H1 (cell line): Measurements from ENCODE around the gene TLK1. TPM values are rescaled to one million over a fixed set of nuclear protein-coding genes. Genes with fewer than 3 reads are reported as not detected.

Experiments
- CTCF ChIA-PET: fragments of 300-600 bp; sonication (Branson Sonifier 250); formaldehyde crosslinking; loops from one replicate; lab custom pipeline; 2021; ENCODE audit not compliant: partially characterized antibody; lab: Charles Lee
- POLR2A ChIA-PET: fragments of 300-600 bp; sonication (Branson Sonifier 250); formaldehyde crosslinking; loops from one replicate; lab custom pipeline; 2021; ENCODE audit warnings: inconsistent platforms; ENCODE audit not compliant: partially characterized antibody; lab: Charles Lee
- DNase-seq, 2 experiments: peaks; one replicate each; pipeline versions ENCODE4 v3.0.0 to v3.0.0-alpha.2; 2010 to 2022; ENCODE audit warnings: low spot score in 2 of 2, low read depth in 1 of 2, mixed read lengths in 1 of 2
- FAIRE-seq: peaks from 2 replicates; lab custom pipeline; 2011; peaks lifted over from hg19 to GRCh38; lab: Jason Lieb, UNC
- H2AFZ ChIP-seq: 2 replicates; pipeline ENCODE4 v1.8.1; 2012; ENCODE audit warnings: low read length, inconsistent platforms
- H2AK5ac ChIP-seq: 2 replicates; pipeline ENCODE4 v1.6.1; 2013; ENCODE audit warnings: low read depth, low read length
- H2BK120ac ChIP-seq: replicated peaks from 2 replicates; pipeline ENCODE3; 2013; ENCODE audit warnings: low read depth, low read length, inconsistent platforms
- H2BK12ac ChIP-seq: 2 replicates; pipeline ENCODE4 v1.6.1; 2013; ENCODE audit warnings: low read depth, low read length
- H2BK15ac ChIP-seq: 2 replicates; pipeline ENCODE4 v1.6.1; 2013; ENCODE audit warnings: low read length
- H2BK20ac ChIP-seq: 2 replicates; pipeline ENCODE4 v1.6.1; 2013; ENCODE audit warnings: low read length
- H2BK5ac ChIP-seq: 2 replicates; pipeline ENCODE4 v1.6.1; 2013; ENCODE audit warnings: low read depth, low read length
- H3K14ac ChIP-seq: 2 replicates; pipeline ENCODE4 v1.6.1; 2013; ENCODE audit warnings: inconsistent platforms; ENCODE audit not compliant: insufficient read length
- H3K18ac ChIP-seq: 2 replicates; pipeline ENCODE4 v1.6.1; 2013; ENCODE audit warnings: low read length; ENCODE audit errors: extremely low read depth
- H3K23ac ChIP-seq: 2 replicates; pipeline ENCODE4 v1.6.1; 2013; ENCODE audit warnings: inconsistent platforms; ENCODE audit not compliant: insufficient read length
- H3K23me2 ChIP-seq: 2 replicates; pipeline ENCODE4 v1.6.1; 2013; ENCODE audit warnings: low read depth, low read length
- H3K27ac ChIP-seq: 2 replicates; pipeline ENCODE4 v1.6.1; 2011; ENCODE audit warnings: low read depth, low read length, inconsistent platforms
- H3K27me3 ChIP-seq, 4 experiments: replicated peaks in 1 of 4; 1 replicate in 1 of 4; 2 replicates in 3 of 4; pipeline versions ENCODE4 v1.6.1 to v1.8.1; 2011 to 2013; ENCODE audit warnings: low read length in 3 of 4, mild to moderate bottlenecking in 3 of 4, inconsistent platforms in 2 of 4, mixed read lengths in 2 of 4, moderate library complexity in 1 of 4; ENCODE audit not compliant: control insufficient read depth in 3 of 4, insufficient read depth in 3 of 4; ENCODE audit errors: extremely low read depth in 1 of 4
- H3K36me3 ChIP-seq, 4 experiments: 2 replicates each; pipeline versions ENCODE4 v1.6.1 to v1.8.1; 2011 to 2013; ENCODE audit warnings: mild to moderate bottlenecking in 4 of 4, low read length in 3 of 4, moderate library complexity in 2 of 4, control low read depth in 1 of 4, inconsistent platforms in 1 of 4; ENCODE audit not compliant: insufficient read depth in 4 of 4, control insufficient read depth in 2 of 4
- H3K4ac ChIP-seq: replicated peaks from 2 replicates; pipeline ENCODE3; 2013; ENCODE audit warnings: low read length, low read depth, mixed read lengths, inconsistent platforms; ENCODE audit not compliant: insufficient read length
- H3K4me1 ChIP-seq, 4 experiments: replicated peaks in 1 of 4; 1 replicate in 1 of 4; 2 replicates in 3 of 4; pipeline versions ENCODE4 v1.6.1 to v1.8.1; 2011 to 2013; ENCODE audit warnings: low read length in 3 of 4, inconsistent platforms in 2 of 4, mixed read lengths in 1 of 4; ENCODE audit not compliant: insufficient read depth in 4 of 4, control insufficient read depth in 3 of 4
- H3K4me2 ChIP-seq, 2 experiments: 2 replicates each; pipeline versions ENCODE4 v1.6.1 to v1.8.1; 2011 to 2013; ENCODE audit warnings: low read depth in 2 of 2, low read length in 2 of 2, control low read depth in 1 of 2, inconsistent platforms in 1 of 2, mild to moderate bottlenecking in 1 of 2; ENCODE audit not compliant: insufficient read depth in 1 of 2
- H3K4me3 ChIP-seq, 4 experiments: fragments of 200-600, 300-600 bp in 1 of 4; sonication (generic), shearing (Covaris generic), sonication (Bioruptor Twin) in 1 of 4; 2 replicates each; pipeline versions ENCODE4 v1.5.1 to v1.8.1; 2011 to 2016; ENCODE audit warnings: low read length in 4 of 4, low read depth in 3 of 4, control low read depth in 2 of 4, inconsistent platforms in 2 of 4, mild to moderate bottlenecking in 2 of 4, mixed read lengths in 1 of 4, moderate library complexity in 1 of 4; ENCODE audit not compliant: insufficient read depth in 2 of 4; ENCODE audit errors: extremely low read depth in 1 of 4
- H3K56ac ChIP-seq: replicated peaks from 2 replicates; pipeline ENCODE3; 2013; ENCODE audit warnings: low read depth, mild to moderate bottlenecking, mixed read lengths, low read length, inconsistent platforms; ENCODE audit not compliant: insufficient read length
- H3K79me1 ChIP-seq: 2 replicates; pipeline ENCODE4 v1.6.1; 2013; ENCODE audit warnings: low read depth, low read length, control low read depth
- H3K79me2 ChIP-seq, 2 experiments: 2 replicates each; pipeline versions ENCODE4 v1.6.1 to v1.8.1; 2012 to 2013; ENCODE audit warnings: low read length in 2 of 2, mild to moderate bottlenecking in 2 of 2, inconsistent platforms in 1 of 2; ENCODE audit not compliant: insufficient read depth in 2 of 2, control insufficient read depth in 1 of 2
- H3K9ac ChIP-seq, 4 experiments: replicated peaks in 1 of 4; 1 replicate in 1 of 4; 2 replicates in 3 of 4; pipeline versions ENCODE4 v1.6.1 to v1.8.1; 2011 to 2013; ENCODE audit warnings: low read depth in 3 of 4, low read length in 3 of 4, control low read depth in 2 of 4, mild to moderate bottlenecking in 2 of 4, moderate library complexity in 2 of 4, inconsistent platforms in 1 of 4; ENCODE audit errors: extremely low read depth in 1 of 4
- H3K9me3 ChIP-seq, 2 experiments: 2 replicates each; pipeline versions ENCODE4 v1.6.1 to v1.8.1; 2012 to 2013; ENCODE audit warnings: mild to moderate bottlenecking in 2 of 2, moderate library complexity in 2 of 2, control low read depth in 1 of 2, inconsistent platforms in 1 of 2, low read depth in 1 of 2, low read length in 1 of 2, mixed read lengths in 1 of 2; ENCODE audit not compliant: insufficient read depth in 2 of 2
- H4K20me1 ChIP-seq, 2 experiments: replicated peaks in 1 of 2; 2 replicates each; pipeline versions ENCODE3 to v1.8.1; 2011 to 2013; ENCODE audit warnings: inconsistent platforms in 2 of 2, low read length in 2 of 2, mild to moderate bottlenecking in 1 of 2; ENCODE audit not compliant: insufficient read depth in 2 of 2, control insufficient read depth in 1 of 2
- H4K5ac ChIP-seq: 2 replicates; pipeline ENCODE4 v1.6.1; 2013; ENCODE audit warnings: low read length, low read depth, mixed read lengths, inconsistent platforms; ENCODE audit not compliant: insufficient read length
- H4K8ac ChIP-seq: 2 replicates; pipeline ENCODE4 v1.8.0; 2013; ENCODE audit warnings: mild to moderate bottlenecking, moderate library complexity, low read length, inconsistent platforms; ENCODE audit not compliant: insufficient read depth; ENCODE audit errors: extremely low read depth
- H4K91ac ChIP-seq: replicated peaks from 2 replicates; pipeline ENCODE3; 2013; ENCODE audit warnings: low read length, mixed read lengths, inconsistent platforms; ENCODE audit not compliant: insufficient read length
- CHD1 ChIP-seq: IDR thresholded peaks from 2 replicates; pipeline ENCODE4 v1.6.1; 2012; ENCODE audit warnings: low read depth, low read length, improper control_type of control experiment
- POLR2AphosphoS5 ChIP-seq: IDR thresholded peaks from 2 replicates; pipeline ENCODE4 v1.6.1; 2011; ENCODE audit warnings: low read depth, low read length
- TAF7 ChIP-seq: optimal IDR thresholded peaks from 2 replicates; pipeline ENCODE3; 2011; ENCODE audit warnings: low read depth, mild to moderate bottlenecking, inconsistent platforms, low read length, moderate library complexity, borderline replicate concordance
- WGBS, 2 experiments: shearing (Covaris generic) in 1 of 2; methylation state at CpG; one replicate each; pipeline versions ENCODE4 v1.1.6 to v1.1.7; 2013 to 2015; ENCODE audit warnings: low lambda C conversion rate in 2 of 2, mixed read lengths in 2 of 2, inconsistent platforms in 1 of 2, low coverage in 1 of 2, missing lambda C conversion rate in 1 of 2; ENCODE audit not compliant: insufficient replicate concordance in 2 of 2, insufficient coverage in 1 of 2, insufficient read length in 1 of 2; ENCODE audit errors: extremely low coverage in 1 of 2, missing lambda C conversion rate in 1 of 2; 5-methylcytosine and 5-hydroxymethylcytosine counted together
- polyA plus RNA-seq, 7 experiments: library from polyadenylated mRNA; depleted of rRNA in 3 of 7; stranded (reverse) in 5 of 7; unstranded in 2 of 7; fragments of >200 nt in 5 of 7; fragments of 200-250 nt in 2 of 7; gene quantifications; 1 replicate in 5 of 7; 2 replicates in 1 of 7; 4 replicates in 1 of 7; pipeline versions ENCODE4 v1.2.1 to v1.2.3, GENCODE V29; 2011 to 2013; ENCODE audit warnings: missing spikeins in 2 of 7, mixed read lengths in 2 of 7
- total RNA-seq: library from RNA; stranded (reverse); fragmentation: NEBNext Ultra II Directional; extraction: Animal tissue kit (Norgen Biotek cat#: 25700); gene quantifications from 2 replicates; pipeline ENCODE4 v1.2.1, GENCODE V29; 2021

The TLK1 gene
- total and polyA plus RNA-seq, 2 of the 8 experiments (the other 6 are each of a cell fraction or from before 2014, with no cell fraction given), result 11.2 to 102 TPM

GRCh38 chr2:171171808-171172207 lies 11.1 kb upstream of the TLK1 start:
- no peak overlapping the region for H3K14ac ChIP-seq
- H2BK15ac ChIP-seq, result no peak overlapping the region
- no peak overlapping the region for H3K56ac ChIP-seq
- H3K4me3 ChIP-seq, result no peak overlapping the region
- POLR2A ChIA-PET, result no interaction called here
- no peaks in the 10 kb centered on the region for H3K27me3 ChIP-seq
- no peak overlapping the region for H2AK5ac ChIP-seq
- CTCF ChIA-PET, result interaction anchor here (1.6 kb wide), 1 partner anchor 108 kb away, joined by 3 read pairs; no protein-coding TSS in a partner anchor
- no peaks in the 10 kb centered on the region for H3K4me1 ChIP-seq
- DNase-seq (no peak), FAIRE-seq (no peak)
- no peak overlapping the region for H4K8ac ChIP-seq
- no peak overlapping the region for H2BK5ac ChIP-seq
- H2BK120ac ChIP-seq, result no peak overlapping the region
- H4K5ac ChIP-seq, result no peak overlapping the region
- H4K20me1 ChIP-seq, result no peaks in the 10 kb centered on the region
- H2BK20ac ChIP-seq, result no peak overlapping the region
- H3K23ac ChIP-seq, result no peak overlapping the region
- no peak overlapping the region for H4K91ac ChIP-seq
- H3K18ac ChIP-seq, result no peak overlapping the region
- H3K9me3 ChIP-seq, result no peaks in the 10 kb centered on the region; a peak in 1 of 4 replicates
- WGBS, 2 experiments, result 85% methylated on average over 1 of the region's 1 CpG; no CpG with 5 or more reads in 1 of the 2 experiments
- no peak overlapping the region for H3K27ac ChIP-seq
- no peaks in the 10 kb centered on the region for H3K36me3 ChIP-seq
- no peak overlapping the region for H3K4ac ChIP-seq
- no peaks in the 10 kb centered on the region for H3K79me2 ChIP-seq
- H2AFZ ChIP-seq, result no peak overlapping the region
- TF ChIP-seq CHD1 (no peak), POLR2AphosphoS5 (no peak), TAF7 (no peak)
- H3K4me2 ChIP-seq, result no peak overlapping the region
- H2BK12ac ChIP-seq, result no peak overlapping the region
- no peaks in the 10 kb centered on the region for H3K23me2 ChIP-seq
- H3K79me1 ChIP-seq, result no peaks in the 10 kb centered on the region
- H3K9ac ChIP-seq, result no peak overlapping the region
